GM18867 (cell line): ENCODE measurements around the gene STARD4.
A peak's percentile ranks its signal among the peaks of the same experiment; 100 is the strongest.

Source experiments
- ATAC-seq: cut with Tn5 transposase; IDR thresholded peaks from one replicate; pipeline ENCODE4 v1.9.1; 2021; ENCODE audit warnings: mild to moderate bottlenecking, moderate library complexity; ENCODE audit not compliant: unreplicated experiment

STARD4 gene, protein sequence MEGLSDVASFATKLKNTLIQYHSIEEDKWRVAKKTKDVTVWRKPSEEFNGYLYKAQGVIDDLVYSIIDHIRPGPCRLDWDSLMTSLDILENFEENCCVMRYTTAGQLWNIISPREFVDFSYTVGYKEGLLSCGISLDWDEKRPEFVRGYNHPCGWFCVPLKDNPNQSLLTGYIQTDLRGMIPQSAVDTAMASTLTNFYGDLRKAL

GRCh38 chr5:111512375-111513130, at the start of gene STARD4:
TSS of gene STARD4 (minus strand) at chr5:111512535. CDS start at chr5:111507433, 5,102 bp downstream.
- ATAC-seq, result peak; percentile 90

GRCh38 chr5:111559680-111560079, 47.3 kb upstream of the STARD4 start:
- no peak for ATAC-seq

DNA sequence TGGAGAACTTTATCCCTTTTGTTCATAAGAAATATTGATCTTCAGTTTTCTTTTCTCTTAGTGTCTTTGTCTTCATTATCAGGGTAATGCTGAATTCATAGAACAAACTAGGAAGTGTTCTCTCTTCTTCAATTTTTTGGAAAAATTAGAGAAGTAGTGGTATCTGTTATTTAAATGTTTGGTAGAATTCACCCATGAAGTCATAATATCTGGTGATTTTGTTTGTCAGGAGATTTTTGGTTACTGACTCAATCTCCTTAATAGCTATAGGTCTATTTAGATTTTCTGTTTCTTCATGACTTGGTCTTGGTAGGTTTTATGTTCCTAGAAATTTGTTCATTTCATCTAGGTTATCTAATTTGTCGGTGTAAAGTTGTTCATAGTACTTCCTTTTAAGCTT, 45.4 kb upstream of the STARD4 start:
- ATAC-seq, result no peak

DNA sequence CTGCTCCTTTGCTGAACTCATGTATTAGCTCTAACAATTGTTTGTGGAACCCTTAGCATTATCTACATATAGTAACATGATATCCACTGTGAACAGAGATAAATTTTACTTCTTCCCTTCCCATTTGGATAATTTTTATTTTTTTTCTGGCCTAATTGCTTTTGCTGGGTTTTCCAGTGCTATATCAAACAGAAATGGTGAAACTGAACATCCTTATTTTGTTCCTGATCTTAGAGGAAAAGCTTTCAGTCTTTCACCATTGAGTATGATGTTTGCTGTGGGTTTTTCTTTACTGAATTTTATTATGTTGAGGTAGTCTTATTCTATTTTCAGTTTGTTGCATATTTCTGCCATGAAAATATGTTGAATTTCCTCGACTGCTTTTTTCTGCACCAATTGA, 44.8 kb upstream of the STARD4 start:
- no peak for ATAC-seq

- ATAC-seq, result no peak
These were observed 44.2 kb upstream of the STARD4 start for GRCh38 chr5:111556501-111556900.

GRCh38 chr5:111555760-111556159, 43.4 kb upstream of the STARD4 start:
- no peak for ATAC-seq

- no peak for ATAC-seq
These were observed 41.5 kb upstream of the STARD4 start for GRCh38 chr5:111553868-111554267.

DNA sequence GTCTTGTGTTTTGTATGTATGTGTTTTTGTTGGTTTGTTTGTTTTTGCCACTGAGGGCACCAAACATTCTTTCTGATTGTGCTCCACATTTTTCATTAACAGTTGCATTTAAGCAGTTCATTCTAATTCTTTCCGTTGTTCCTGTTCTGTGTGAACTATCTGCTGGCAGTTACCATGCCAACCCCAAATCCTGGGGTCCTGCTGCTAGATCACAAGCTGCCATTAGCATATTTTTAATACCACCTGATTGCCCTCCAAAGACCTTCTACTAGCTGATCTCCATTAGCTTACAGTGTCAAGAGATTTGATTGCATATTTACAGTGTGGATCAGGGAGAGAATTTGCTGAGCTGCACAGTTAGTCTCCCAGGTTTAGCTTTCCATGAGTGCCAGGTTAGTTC, 40.6 kb upstream of the STARD4 start:
- ATAC-seq, result no peak

DNA sequence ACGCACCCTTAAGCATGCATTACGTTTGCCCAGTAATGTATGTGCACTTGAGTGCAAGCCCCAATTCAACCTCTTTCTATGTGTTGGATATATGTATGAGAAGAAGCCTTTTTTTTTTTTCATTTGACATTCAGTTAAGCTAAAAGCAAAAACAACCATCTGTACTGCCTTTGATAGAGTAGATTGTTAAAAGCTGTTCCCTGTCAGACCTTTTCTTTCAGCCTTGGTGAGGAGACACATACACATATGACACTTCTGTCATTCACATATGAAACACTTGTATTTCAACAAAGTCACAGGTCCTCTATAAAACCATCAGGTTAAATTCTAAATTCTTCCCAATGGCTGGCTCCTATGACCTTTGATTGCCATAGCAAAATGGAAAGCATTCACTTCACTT, 40.2 kb upstream of the STARD4 start:
- no peak for ATAC-seq

GRCh38 chr5:111551569-111552275, 39.4 kb upstream of the STARD4 start:
- ATAC-seq, result no peak

DNA sequence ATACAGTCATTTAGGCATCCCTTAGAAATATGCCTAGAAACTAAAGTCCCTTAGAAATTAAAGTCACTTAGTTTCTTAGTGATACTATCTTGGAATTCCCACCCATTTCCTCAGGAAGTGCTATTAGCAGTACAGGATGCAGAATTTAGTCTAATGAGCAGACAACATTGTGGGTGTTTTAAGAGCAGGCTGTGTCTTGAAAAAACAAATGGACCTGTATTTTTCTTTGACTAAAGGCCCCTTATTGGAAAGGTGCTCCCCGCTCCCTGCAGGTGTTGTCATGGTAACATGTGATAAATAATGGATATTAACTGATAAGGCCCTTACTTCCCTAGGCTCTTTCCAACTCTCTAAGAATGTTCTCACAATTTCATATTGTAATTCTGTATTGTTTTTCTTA, 38.8 kb upstream of the STARD4 start:
- ATAC-seq, result no peak

DNA sequence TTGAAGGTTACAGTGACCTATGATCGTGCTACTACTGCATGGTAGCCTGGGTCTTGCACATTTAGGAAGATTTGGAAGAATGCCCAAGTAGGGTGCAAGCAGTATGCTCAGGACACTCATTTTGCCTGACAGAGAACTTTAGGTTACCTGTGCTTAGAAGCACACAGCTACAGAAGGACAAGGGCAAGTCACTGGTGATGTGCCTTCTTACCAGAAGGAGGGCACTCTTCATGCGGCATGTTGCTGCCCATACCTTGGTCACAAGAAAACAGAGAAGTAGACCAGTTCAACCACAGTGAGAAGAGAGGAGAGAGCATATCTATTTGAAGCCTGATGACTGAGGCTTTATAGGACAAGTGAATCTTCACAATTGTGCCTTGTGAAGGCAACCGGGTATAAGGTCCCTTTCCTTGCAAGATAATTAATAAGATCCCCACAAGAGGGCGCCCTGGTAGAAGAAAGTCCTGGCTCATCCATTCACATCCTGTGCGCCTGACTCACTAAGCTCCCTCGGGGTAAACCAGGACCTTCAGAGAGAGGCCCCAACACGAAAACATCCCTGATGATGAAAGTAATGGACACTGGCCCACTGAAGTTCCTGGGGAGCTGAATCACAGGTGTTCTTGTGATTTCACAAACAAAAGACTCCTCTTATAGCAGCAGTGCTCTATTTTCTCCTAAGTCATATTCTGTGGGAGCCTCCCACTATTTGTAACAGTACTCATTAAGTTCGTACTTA, 38.1 kb upstream of the STARD4 start:
- ATAC-seq, result peak; percentile 91

DNA sequence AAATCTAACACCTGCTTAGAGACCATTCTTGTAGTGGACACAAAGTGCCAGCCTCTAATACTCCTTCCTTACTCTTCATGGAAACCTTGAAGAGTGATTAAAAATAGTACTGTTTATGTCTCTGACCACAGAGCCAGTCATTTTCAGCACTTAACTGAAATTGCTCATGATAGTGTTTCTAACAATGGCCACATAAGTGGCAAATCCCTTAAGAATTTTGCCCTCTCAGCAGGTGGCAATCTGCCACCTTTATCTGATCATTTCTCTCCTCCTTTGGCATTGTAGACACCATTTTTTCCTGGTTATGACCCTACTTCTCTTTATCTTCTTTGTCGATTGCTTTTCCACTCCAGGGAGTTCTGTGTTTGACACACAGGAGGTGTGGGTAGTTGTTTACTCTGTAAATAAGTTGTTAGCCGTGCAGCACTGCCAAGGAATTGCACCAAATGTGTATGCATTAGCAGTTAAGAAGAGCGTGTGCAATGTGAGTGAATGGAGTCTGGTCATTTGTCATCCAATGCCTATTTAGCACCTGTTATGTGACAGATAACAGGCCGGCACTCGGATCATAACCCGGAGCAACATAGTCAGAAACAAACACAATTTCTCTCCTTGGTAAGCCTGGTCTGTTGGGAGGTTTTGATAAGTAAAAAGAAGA, 36.8 kb upstream of the STARD4 start:
- ATAC-seq, result no peak

- no peak for ATAC-seq
These were observed 36.1 kb upstream of the STARD4 start for GRCh38 chr5:111548348-111548950.

DNA sequence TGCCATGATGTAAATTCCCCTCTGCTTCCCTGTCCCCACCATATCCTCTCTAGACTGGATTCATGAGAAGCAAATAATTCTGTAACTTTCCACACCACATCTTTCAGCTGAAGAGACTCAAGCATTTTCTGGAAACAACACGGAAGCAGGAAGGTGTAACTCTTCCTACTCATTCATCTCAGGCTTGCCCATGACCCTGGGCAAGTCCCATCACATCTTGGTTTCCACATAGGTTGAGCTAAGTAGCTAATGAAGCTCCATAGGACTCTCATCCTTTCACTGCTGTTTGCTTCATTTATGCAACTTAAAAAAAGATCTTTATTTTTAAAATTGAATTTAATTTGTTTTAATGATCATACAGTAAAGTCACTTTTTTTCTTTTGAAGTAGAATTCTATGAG, 32.7 kb upstream of the STARD4 start:
- ATAC-seq, result no peak

DNA sequence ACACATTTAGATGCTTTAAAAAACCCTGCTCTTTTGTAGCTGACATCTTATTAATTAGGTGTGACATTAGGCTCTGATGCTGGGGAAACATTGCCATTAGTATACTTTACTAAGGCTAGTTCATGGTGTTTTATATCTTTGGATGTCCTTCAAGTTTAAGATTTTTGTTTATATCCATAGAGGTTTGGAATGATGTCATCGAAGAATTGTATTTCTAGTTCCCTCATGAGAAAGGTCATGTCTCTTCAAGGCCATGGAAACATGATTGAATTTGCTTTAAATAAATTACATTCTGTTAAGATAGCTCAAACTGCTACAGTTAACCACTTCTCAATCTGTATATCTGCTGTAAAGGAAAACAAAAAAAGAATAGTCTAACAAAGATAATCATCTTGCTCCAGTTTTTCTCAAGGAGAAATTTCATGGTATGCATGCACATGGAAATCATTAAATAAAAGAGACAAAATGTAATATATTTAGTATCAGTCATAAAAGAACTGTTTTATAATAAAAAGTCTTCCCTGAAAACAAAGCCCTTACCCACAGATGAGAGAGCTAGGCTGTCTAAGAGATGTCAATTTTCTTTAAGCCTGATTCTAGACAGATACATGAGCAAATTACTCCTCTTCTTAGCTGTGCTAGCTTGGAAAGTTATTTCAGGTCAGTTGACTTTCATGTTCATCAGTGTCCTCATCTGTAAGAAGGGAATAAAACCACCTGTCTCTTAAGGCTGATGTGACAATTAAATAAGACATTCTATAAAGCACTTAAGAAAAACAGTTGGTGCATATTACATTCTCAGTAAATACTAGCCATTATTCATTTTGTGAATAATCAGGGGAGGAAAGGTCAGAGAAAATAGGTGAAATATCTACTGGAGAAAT, 25.0 kb upstream of the STARD4 start:
- ATAC-seq, result no peak

- no peak for ATAC-seq
These were observed 23.7 kb upstream of the STARD4 start for GRCh38 chr5:111535879-111536549.

GRCh38 chr5:111532886-111533582, 20.7 kb upstream of the STARD4 start:
- no peak for ATAC-seq
